DOHH2 (cell line): Measurements from ENCODE around the gene ZSCAN5A.

Source experiments
- H3F3A ChIP-seq: fragments of 200-600 bp; sonication (generic), shearing (Covaris generic); 2 replicates; pipeline ENCODE4 v1.6.0; 2016; ENCODE audit warnings: antibody characterized with exemption, mild to moderate bottlenecking; ENCODE audit not compliant: control insufficient read depth, insufficient read depth
- H3K27ac ChIP-seq: fragments of 200-600 bp; sonication (generic); 2 replicates; pipeline ENCODE4 v1.5.1; 2014; ENCODE audit warnings: low read depth, mild to moderate bottlenecking, low read length, moderate library complexity
- H3K27me3 ChIP-seq: fragments of 200-600 bp; sonication (generic); 2 replicates; pipeline ENCODE4 v1.6.1; 2014; ENCODE audit warnings: mild to moderate bottlenecking, low read length, mixed read lengths; ENCODE audit not compliant: control insufficient read depth
- H3K36me3 ChIP-seq: fragments of 200-600 bp; sonication (generic); 2 replicates; pipeline ENCODE4 v1.6.1; 2014; ENCODE audit warnings: mild to moderate bottlenecking, low read length, moderate library complexity, mixed read lengths; ENCODE audit not compliant: control insufficient read depth
- H3K4me1 ChIP-seq: fragments of 200-600 bp; sonication (generic); 2 replicates; pipeline ENCODE4 v1.6.1; 2014; ENCODE audit warnings: mild to moderate bottlenecking, low read length, mixed read lengths; ENCODE audit not compliant: control insufficient read depth
- H3K4me2 ChIP-seq: fragments of 200-600 bp; sonication (generic); 2 replicates; pipeline ENCODE4 v1.6.0; 2014; ENCODE audit warnings: mild to moderate bottlenecking, low read length, moderate library complexity
- H3K4me3 ChIP-seq: fragments of 200-600 bp; sonication (generic); 2 replicates; pipeline ENCODE4 v1.5.1; 2014; ENCODE audit warnings: mild to moderate bottlenecking, low read length, mixed read lengths
- H3K79me2 ChIP-seq: fragments of 200-600 bp; sonication (generic); 2 replicates; pipeline ENCODE4 v1.6.1; 2014; ENCODE audit warnings: mild to moderate bottlenecking, low read length, mixed read lengths; ENCODE audit not compliant: control insufficient read depth
- H3K9me2 ChIP-seq: fragments of 200-600 bp; sonication (generic); replicated peaks from 2 replicates; pipeline ENCODE4 v1.6.1; 2014; ENCODE audit warnings: mild to moderate bottlenecking, low read length, mixed read lengths; ENCODE audit not compliant: control insufficient read depth
- H3K9me3 ChIP-seq: fragments of 200-600 bp; sonication (generic); 2 replicates; pipeline ENCODE4 v1.6.1; 2014; ENCODE audit warnings: antibody characterized with exemption, low read length, mixed read lengths; ENCODE audit not compliant: control insufficient read depth, insufficient read depth
- H4K20me1 ChIP-seq: fragments of 200-600 bp; sonication (generic); 2 replicates; pipeline ENCODE4 v1.6.0; 2014; ENCODE audit warnings: low read depth, mild to moderate bottlenecking, antibody characterized with exemption, low read length, moderate library complexity; ENCODE audit not compliant: control insufficient read depth, insufficient read depth
- CTCF ChIP-seq: fragments of 200-600 bp; sonication (generic); IDR thresholded peaks from one replicate; pipeline ENCODE4 v1.5.1; 2014; ENCODE audit warnings: antibody characterized with exemption, mild to moderate bottlenecking, low read depth, low read length; ENCODE audit not compliant: poor library complexity, severe bottlenecking
- EZH2phosphoT487 ChIP-seq: fragments of 200-600 bp; sonication (generic); IDR thresholded peaks from 2 replicates; pipeline ENCODE4 v1.6.1; 2017; ENCODE audit warnings: borderline replicate concordance, mild to moderate bottlenecking, antibody characterized with exemption, low read length, moderate library complexity, mixed read lengths

ZSCAN5A gene

DNA sequence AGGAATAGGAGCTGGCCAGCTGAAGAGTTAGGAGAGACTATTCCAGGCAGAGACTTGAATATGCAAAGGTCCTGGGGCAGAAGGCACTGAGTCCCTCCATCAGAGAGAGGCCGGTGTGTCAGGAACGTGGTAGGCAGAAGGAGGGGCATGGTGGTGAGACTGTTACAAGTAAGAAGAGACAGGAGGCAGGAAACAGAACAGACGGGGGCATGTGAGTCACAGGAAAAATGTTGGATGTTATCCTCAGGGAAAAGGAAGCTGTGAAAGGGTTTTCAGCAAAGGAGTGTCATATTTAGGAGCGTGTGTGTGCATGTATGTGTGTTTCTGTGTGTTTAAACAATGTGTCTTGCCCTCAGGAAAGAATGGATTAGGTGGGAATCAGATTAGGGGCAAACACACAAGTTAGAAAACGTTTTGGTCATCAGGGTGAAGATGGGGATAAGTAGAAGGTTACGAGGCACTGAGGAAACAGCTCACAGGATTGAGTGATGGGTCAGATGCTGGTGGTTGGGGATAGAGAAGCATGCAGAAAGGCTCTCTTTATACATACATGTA, 41.0 kb downstream of the ZSCAN5A start:
- no peak for TF ChIP-seq CTCF
- TF ChIP-seq EZH2phosphoT487 = no peak
- no peaks in the 10 kb centered on the region for H3K9me2 ChIP-seq
- H3K4me3 ChIP-seq = no peak overlapping the region
- H4K20me1 ChIP-seq = no peaks in the 10 kb centered on the region
- H3K36me3 ChIP-seq = no peaks in the 10 kb centered on the region
- H3F3A ChIP-seq = no peaks in the 10 kb centered on the region
- H3K27ac ChIP-seq = no peak overlapping the region
- no peaks in the 10 kb centered on the region for H3K9me3 ChIP-seq
- no peaks in the 10 kb centered on the region for H3K79me2 ChIP-seq
- H3K4me1 ChIP-seq = no peaks in the 10 kb centered on the region
- H3K27me3 ChIP-seq = no peaks in the 10 kb centered on the region
- H3K4me2 ChIP-seq = no peak overlapping the region

- no peak for TF ChIP-seq EZH2phosphoT487
- no peak for TF ChIP-seq CTCF
- H3K4me2 ChIP-seq = no peak within 1 kb of the TSS
- H3K27me3 ChIP-seq = no peaks in the 10 kb centered on the region
- no peaks in the 10 kb centered on the region for H3K9me2 ChIP-seq
- H3K36me3 ChIP-seq = no peaks in the 10 kb centered on the region
- no peaks in the 10 kb centered on the region for H4K20me1 ChIP-seq
- H3F3A ChIP-seq = no peaks in the 10 kb centered on the region
- H3K9me3 ChIP-seq = no peaks in the 10 kb centered on the region
- H3K79me2 ChIP-seq = no peaks in the 10 kb centered on the region
- no peaks in the 10 kb centered on the region for H3K4me1 ChIP-seq
- H3K4me3 ChIP-seq = no peak within 1 kb of the TSS
- H3K27ac ChIP-seq = no peak within 1 kb of the TSS
These were observed 42.4 kb downstream of the ZSCAN5A start, which contains the start of gene EDDM13 for GRCh38 chr19:56272161-56272798. TSS of gene EDDM13 (plus strand) at chr19:56272748. CDS start at chr19:56272835, 87 bp downstream.

GRCh38 chr19:56271151-56271550, 43.5 kb downstream of the ZSCAN5A start:
- H3K4me3 ChIP-seq = no peak overlapping the region
- no peaks in the 10 kb centered on the region for H3K27me3 ChIP-seq
- no peaks in the 10 kb centered on the region for H3K4me1 ChIP-seq
- no peaks in the 10 kb centered on the region for H3K9me3 ChIP-seq
- no peak for TF ChIP-seq EZH2phosphoT487
- TF ChIP-seq CTCF = no peak
- H3K4me2 ChIP-seq = no peak overlapping the region
- H3K36me3 ChIP-seq = no peaks in the 10 kb centered on the region
- no peaks in the 10 kb centered on the region for H3K79me2 ChIP-seq
- H3F3A ChIP-seq = no peaks in the 10 kb centered on the region
- no peaks in the 10 kb centered on the region for H4K20me1 ChIP-seq
- no peak overlapping the region for H3K27ac ChIP-seq
- no peaks in the 10 kb centered on the region for H3K9me2 ChIP-seq
